GM19463 (cell line): ENCODE results near the gene TEX2.

ENCODE experiments used
- ATAC-seq: cut with Tn5 transposase; IDR thresholded peaks from one replicate; pipeline ENCODE4 v1.9.1; 2021; ENCODE audit warnings: mild to moderate bottlenecking, moderate library complexity; ENCODE audit not compliant: unreplicated experiment

TEX2 gene

GRCh38 chr17:64147110-64148016 lies 115.7 kb downstream of the TEX2 start:
- no peak for ATAC-seq

- no peak for ATAC-seq
Observed at GRCh38 chr17:64146418-64147109, 116.5 kb downstream of the TEX2 start.

- ATAC-seq = peak; percentile 93
Observed at GRCh38 chr17:64145751-64146417, 117.2 kb downstream of the TEX2 start.

DNA sequence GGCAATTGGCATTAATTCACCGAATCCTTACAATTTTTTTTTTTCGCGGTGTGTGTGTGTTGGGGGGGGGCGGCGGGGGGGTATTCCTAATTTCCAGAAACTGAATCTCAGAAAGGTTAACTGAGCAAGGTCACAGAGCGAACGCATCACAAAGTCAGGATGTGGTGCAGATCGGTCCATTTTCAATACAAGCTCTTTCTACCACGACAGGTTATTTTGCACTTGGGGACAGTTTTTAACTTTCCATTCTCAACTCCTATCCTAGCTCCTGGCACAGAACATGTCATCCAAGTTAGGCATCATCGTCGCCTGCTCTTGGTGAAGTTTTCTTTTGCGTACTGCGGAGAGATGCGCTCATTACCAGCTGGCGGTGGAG lies 117.7 kb downstream of the TEX2 start:
- peak; percentile 7 for ATAC-seq

- no peak for ATAC-seq
Observed at GRCh38 chr17:64139542-64139941, 123.5 kb downstream of the TEX2 start.

DNA sequence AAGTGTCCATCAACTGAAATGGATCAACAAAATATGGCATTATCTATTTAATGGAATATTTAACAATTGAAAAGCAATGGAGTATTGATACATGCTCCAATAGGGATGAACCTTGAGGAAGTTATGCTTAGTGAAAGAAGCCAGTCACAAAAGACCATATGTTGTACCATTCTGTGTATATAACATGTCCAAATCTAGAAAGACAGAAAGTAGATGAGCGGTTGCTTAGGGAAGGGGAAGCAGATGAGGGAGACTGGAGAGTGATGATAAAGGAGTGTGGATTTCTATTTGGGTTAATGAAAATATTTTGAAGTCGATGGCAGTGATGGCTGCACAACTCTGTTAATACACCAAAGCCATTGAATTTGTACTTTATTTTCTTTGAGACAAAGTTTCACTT lies 124.6 kb downstream of the TEX2 start:
- no peak for ATAC-seq

GRCh38 chr17:64135000-64135399 lies 128.1 kb downstream of the TEX2 start:
- ATAC-seq = no peak

DNA sequence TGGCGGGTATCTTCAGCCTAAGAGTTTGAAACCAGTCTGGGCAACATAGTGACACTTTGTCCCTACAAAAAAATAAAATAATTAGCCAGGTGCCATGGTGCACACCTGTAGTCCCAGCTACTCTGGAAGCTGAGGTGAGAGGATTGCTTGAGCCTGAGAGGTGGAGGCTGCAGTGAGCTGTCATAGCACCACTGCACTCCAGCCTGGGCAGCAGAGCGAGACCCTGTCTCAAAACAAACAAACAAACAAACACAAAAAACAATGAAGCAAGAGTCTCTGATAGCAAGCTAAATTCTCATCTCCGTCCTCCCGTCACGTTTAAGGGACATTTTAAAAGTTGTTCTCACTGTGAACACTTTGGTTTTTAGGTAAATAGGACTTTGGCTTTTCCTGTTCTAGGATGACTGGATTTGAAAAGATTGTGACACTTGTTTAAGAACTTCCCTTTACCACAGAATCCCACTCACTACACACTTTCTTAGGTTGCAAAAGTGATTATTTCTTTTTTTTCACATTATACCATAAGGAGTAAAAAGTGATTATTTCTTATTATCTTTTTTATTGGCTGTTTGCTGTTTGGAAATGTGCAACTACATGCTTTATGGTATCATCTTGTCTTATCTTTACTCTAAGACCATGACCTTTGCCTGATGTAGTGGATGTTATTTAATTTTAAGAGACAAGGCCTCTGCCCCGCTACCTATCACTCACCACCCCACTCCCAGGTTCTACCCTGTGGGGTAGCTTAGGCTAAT lies 128.7 kb downstream of the TEX2 start:
- ATAC-seq = no peak

DNA sequence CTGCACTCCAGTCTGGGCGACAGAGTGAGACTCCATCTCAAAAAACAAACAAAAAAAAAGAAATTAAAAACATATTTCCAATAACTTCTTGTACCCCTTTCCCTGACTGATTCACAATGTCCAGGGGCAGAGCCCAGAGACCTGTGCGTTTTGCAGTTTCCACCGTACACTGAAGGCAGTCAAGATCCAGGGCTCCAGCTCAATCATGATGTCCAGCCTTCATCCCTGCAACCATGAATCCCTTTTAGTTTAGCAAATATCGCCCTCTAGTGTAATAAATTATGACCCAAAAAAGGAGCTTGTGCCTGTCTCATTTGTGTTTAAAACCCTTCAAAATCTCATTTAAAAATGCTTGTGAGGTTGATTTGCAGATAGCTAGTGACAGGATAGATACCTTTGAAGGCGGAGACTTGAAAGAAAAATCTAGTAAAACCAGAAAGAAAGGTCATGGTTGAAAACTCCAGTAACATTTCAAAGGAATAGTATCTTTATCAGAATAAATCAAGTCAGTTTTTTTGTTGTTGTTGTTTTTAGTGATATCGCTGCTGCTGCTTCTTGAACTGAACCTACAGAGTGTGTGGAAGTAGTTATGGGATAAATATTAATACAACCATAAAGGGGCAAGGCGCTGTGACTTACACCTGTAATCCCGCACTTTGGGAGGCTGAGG lies 129.4 kb downstream of the TEX2 start:
- no peak for ATAC-seq

GRCh38 chr17:64131606-64132270 lies 131.3 kb downstream of the TEX2 start:
- ATAC-seq = no peak

DNA sequence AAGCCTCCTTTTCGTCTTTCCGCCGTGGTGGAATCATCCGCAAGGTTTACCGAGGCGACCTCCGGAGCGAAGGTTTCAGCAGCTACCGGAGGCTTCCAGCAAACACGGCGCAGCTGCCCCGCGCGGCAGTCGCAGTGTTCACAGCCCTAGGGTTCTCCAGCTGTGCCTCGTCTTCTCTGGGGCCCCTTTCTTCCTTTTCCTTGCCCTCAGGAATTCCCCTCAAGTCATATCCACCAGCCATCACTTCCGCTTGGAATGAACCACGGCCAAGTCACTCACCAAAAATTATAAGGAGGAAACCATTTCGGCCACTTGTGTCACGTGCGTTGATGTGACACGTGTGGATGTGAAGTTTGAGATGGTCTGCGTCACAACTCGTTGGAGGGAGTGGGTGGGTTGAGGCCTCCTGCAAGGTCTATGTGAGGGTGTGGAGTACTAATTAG lies 132.5 kb downstream of the TEX2 start:
- ATAC-seq = peak; percentile 20

GRCh38 chr17:64129765-64130558 lies 133.1 kb downstream of the TEX2 start, which contains the start of gene ERN1:
Gene ERN1, minus strand, starts transcription at chr17:64130144. Its CDS starts 115 bp downstream, at chr17:64130029.
- peak; percentile 82 for ATAC-seq

GRCh38 chr17:64129515-64129764 lies 133.6 kb downstream of the TEX2 start:
- ATAC-seq = no peak

- ATAC-seq = no peak
Observed at GRCh38 chr17:64128787-64129514, 134.1 kb downstream of the TEX2 start.

GRCh38 chr17:64126918-64127317 lies 136.1 kb downstream of the TEX2 start:
- ATAC-seq = no peak

- ATAC-seq = no peak
Observed at GRCh38 chr17:64125937-64126336, 137.1 kb downstream of the TEX2 start.

DNA sequence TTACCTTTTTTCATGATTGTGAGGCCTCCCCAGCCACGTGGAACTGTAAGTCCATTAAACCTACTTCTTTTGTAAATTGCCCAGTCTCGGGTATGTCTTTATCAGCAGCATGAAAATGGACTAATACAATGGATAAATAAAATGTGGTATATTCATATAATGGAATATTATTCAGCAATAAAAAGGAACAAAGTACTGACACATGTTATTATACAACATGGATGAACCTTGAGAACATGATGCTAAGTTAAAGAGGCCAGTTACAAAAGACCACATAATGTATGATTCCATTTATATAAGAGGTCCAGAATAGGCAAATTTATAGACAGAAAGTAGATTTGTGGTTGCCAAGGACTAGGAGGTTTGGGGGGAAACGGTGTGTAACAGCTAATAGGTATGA lies 138.5 kb downstream of the TEX2 start:
- no peak for ATAC-seq

DNA sequence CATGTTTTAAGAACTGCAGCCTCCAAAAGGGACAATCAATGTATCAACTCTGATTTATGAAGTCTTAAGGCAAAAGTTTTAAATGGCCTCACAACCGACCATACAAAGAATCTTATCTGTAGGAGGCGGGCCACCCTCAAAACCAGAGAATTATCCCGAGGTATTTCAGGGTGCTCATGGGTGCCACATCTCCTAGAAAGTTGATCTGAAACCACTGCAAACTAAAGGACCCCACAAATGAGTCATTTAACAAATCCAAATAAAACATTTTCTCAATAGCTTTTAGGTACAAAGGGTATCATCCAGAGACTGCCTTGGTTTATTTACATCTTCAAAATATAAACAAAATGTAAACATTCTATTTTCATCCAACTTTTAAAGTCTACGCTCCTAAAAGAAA lies 139.9 kb downstream of the TEX2 start:
- no peak for ATAC-seq
